HG02798 (cell line): ENCODE results near the gene CENPX.

ENCODE experiments used
- ATAC-seq: cut with Tn5 transposase; IDR thresholded peaks from one replicate; pipeline ENCODE4 v1.9.1; 2021; ENCODE audit warnings: mild to moderate bottlenecking; ENCODE audit not compliant: unreplicated experiment, poor library complexity

Gene CENPX

DNA sequence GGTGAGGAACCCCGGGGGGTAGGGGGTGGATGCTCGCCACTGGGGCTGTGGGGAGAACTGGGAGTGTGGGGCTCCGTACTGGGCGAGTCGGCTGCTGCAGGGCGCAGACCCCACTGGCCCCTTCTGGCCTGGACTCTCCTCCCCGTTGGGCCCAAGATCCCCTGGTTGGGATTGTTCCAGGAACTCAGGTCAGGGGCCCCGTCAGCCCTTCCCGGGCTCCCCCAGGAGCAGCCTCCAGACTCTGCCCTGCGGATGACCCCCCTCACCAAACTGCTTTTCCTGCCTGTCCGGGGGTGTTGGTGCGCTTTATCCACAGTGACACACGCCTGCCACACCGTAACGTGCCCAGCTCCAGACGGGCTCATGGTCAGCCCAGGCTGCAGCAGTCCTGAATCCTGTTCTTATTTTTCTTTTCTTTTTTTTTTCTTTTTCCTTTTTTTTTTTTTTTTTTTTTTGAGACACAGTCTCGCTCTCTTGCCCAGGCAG, 21.1 kb downstream of the CENPX start:
- no peak for ATAC-seq

DNA sequence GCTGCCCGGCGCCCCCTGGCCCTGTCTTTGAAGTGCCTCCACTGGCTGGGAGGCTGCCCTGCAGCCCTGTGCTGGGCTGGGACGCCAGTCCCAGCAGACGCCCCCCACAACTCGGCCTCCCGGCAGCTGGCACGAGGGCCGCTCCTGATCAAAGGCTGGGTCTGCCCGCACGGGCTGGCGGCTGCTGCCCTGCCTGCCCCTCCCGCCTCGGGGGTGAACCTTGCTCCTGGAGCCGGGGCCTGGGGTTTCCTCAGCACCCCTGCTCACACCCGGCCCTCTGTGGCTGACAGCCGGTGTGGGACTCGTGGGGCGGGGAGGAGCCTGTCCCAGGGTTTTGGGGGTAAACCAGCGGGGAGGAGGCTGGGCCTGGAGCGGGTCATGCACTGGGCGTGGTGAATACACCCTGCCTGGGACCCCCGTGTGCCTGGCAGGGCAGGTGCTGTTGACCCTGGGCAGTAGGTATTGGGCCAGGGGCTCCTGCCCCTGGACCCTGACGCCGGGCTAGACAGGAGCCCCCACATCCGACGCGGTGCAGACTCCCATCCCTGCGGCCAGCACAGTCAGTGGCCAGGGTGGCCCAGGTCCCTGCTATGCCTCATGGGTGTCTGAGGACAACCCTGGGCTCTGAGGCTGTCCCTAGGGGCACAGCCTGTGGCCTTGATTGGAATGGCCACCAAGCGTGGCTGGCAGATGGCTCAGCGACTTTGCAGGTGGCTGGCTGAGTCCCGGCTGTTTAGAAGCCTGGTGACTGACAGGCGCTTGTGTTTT, 21.7 kb downstream of the CENPX start:
- ATAC-seq: no peak

DNA sequence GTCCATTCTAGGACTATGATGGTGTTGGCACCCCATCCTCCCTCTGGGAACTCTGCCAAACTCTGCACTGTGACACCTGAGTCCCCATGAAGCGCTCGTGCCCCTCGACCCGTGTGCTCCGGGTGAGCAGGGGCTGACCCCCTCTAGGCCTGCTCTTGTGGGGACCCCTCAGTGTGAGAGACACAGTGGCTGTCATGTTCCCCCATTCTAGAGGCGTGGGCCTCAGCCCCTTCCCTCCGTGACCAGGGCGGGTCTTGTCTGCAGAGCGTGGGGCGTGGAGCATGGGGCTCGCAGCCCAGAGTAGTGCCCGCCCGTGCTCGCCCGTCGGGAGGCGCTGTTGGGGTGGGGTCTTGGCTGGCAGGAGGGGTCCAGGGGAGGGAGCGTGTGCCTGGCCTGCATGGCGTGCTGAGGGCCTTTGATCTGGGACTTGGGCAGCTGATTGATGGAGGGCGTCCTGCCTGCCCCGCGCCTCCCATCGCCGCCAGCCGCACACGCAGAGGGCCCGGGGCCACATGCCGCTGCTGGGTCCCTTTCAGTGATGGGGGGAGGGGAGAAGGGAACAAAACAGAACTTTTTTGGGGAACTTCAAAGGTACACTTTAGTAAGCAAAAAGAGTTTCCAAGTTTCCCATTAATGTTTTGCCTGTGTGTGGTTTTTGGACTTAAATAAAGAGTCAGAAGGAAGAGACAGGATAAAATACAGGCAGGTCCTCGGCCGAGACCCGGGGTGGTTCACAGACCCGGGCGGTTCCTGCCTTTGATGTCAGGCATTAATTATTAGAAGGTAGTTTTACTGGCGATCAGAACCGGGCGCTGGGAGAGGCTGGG, 22.5 kb downstream of the CENPX start:
- ATAC-seq: no peak

GRCh38 chr17:81999587-81999975, 23.1 kb downstream of the CENPX start:
- ATAC-seq: no peak

GRCh38 chr17:81998691-81999438, 23.8 kb downstream of the CENPX start:
- no peak for ATAC-seq

DNA sequence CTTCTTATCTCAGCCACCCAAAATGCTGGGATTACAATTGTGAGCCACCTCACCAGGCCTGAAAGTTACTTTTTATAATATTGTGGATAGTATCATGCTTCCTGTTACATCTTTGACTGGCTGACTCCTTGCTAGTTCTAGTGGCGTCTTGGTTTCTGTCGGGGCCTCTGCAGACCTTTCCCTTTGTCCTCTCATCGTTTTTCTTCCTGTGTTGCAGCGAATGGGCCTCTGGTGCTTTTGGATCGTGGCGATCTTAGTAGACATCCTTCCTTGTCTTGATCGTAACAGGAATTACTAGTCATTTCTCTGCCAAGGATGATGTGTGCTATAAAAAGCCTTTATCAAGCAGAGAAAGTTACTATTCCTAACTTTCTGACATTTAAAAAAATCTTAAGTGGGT, 24.5 kb downstream of the CENPX start:
- ATAC-seq: no peak

- ATAC-seq: no peak
Measured at GRCh38 chr17:81996757-81997441, 25.8 kb downstream of the CENPX start.

GRCh38 chr17:81996232-81996756, 26.4 kb downstream of the CENPX start:
- ATAC-seq: no peak

- no peak for ATAC-seq
Measured at GRCh38 chr17:81995463-81996231, 27.0 kb downstream of the CENPX start.

GRCh38 chr17:81994593-81995462, 27.9 kb downstream of the CENPX start:
- ATAC-seq: no peak

- no peak for ATAC-seq
Measured at GRCh38 chr17:81993729-81994592, 28.7 kb downstream of the CENPX start.

DNA sequence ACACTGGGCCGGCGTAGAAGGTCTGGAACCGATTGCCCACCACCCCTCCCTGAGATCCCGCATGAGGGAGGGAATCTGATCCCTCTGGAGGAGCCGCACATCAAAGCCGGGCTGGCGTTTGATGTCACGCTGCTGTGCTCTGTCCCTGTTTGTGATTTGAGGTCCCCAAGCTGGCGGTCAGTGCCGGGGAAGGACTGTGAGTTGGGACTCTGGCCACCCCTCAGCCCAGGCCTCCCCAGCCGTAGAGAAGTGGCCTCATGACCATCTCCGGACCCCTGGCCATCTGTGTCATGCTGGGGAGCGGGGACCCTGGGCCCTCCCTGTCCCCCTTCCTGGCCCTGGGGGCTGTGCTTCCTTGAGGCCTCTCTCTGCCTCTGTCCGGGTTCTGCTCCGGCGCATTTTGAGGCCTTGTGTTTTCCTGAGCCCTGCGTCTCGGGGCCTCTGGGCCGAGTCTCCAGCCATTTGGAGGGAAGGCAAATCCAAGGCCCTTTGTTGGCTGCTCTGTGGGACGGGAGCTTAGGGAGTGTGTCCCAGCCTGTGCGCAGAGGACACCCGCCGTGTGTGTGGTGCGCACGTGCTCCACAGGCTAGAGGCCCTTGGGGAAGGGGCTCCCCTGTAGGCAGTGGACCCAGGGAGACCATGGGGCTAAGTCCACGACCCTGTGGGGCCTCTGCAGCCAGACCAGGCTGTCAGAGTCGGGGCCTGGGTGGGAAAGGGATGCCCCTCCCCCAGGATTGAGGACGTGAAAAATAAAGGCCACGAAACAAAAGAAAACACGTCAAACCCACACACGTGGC, 30.2 kb downstream of the CENPX start:
- no peak for ATAC-seq

DNA sequence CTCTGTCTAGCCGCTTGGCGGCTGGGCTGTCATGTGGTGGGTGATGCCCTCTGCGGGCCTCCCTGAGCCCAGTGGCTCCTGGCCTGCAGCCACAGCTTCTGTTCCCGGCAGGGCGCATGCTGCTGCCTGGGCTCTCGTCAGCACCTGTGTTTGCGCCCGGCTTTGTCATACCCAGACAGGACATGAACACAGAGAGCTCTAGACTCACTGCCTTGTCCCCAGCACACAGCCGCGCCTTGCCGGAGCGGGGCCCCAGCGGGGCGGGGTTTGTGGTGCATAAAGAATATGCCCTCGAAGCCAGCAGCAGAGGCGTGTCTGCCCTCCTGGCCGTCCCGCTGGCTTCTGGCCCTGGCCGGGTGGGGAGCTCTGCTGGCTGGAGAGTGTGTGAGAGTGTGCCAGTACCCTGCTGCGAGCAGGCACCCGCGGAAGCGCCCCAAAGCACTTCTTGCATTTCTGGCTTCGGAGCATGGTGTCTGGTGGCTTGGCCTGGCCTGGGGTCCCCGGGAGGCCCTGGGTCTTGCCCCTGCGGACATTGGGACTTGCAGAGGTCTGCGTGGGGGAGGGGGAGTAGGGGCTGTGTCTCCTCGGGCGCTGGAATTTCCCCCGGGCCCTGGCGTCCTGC, 30.9 kb downstream of the CENPX start:
- no peak for ATAC-seq

DNA sequence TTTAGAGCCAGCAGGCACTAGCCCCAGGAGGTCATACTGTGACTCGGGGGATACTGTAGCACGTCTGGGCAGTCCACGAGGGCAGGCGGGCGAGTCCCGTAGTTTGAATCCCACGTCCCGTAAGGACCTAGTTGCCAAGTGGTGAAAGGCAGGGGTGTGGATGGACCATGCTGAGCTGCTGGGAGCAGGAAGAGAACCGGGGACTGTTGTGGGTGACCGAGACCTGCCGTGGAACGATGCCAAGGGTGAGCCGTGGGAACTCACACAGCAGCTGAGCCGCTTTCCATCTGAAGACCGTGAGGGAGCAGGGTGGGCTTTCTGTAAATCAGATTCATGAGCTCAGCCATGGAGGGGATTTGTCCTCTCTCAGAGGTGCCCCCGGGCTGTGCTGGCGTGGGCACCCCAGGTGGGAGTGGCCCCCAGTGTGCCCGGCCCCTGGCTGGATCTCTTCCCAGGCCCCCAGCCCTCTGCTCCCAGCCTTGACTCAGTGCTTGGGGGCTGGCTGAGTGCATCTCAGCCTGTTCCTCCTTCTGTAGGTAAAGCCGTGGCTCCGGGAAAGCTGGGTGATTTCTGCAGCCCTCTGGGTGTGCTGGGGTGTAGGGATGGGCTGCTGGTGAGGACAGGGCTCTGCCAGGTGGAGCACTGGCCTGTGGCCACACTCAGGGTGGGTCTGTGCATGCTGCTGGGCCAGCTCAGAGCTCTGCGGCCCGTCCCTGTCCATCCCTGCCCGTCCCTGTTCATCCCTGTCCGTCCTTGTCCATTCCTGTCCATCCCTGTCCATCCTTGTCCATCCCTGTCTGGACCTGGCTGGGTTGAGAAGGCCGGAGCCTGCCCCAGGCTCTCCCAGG, 31.6 kb downstream of the CENPX start:
- no peak for ATAC-seq

- no peak for ATAC-seq
Measured at GRCh38 chr17:81987161-81987770, 35.4 kb downstream of the CENPX start.
